ENCODE results near the gene FTL.

DNA sequence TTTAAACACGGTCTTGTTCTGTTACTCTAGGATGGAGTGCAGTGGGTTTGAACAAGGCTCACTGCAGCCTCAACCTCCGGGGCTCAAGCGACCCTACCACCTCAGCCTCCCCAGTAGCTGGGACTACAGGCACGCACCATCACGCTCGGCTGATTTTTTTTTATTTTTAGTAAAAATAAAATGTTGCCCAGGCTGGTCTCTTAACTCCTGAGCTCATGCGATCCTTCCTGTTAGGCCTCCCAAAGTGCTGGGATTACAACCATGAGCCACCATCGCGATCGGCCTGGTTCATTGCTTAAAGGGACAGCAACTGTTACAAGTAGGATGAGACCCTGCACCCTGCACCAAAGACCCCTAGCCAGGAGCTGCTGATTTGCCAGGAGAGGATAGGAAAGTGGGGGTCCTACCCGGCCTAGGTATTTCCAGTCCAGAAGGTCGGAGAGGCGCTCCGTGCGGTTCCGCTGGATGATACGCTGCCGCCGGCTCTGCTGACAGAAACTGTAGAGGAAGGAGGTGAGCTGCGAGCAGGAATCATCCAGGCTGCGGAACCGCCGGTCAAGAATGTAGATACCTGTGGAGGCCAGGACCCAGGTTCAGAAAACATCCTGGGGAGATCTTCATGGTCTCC lies 5.1 kb downstream of the FTL start:
- TF ChIP-seq SPI1 (IDR thresholded peaks at IDR 0.05; ENCODE audit: low read depth, low read length): no peak
- TF ChIP-seq TAF1 (IDR thresholded peaks at IDR 0.05; ENCODE audit: low read depth, low read length): no peak
- TF ChIP-seq POLR2A (IDR thresholded peaks at IDR 0.05; ENCODE audit: low read depth, low read length): peak; percentile 46; the same call in 1 of the 2 replicates
- no peak for TF ChIP-seq POLR2AphosphoS5 (IDR thresholded peaks at IDR 0.05; ENCODE audit: low read depth, low read length)
- TF ChIP-seq PAX5 (IDR thresholded peaks at IDR 0.05; ENCODE audit: insufficient read depth, low read length, severe bottlenecking): no peak
